Measurements from ENCODE around the gene EEPD1.

The EEPD1 gene

DNA sequence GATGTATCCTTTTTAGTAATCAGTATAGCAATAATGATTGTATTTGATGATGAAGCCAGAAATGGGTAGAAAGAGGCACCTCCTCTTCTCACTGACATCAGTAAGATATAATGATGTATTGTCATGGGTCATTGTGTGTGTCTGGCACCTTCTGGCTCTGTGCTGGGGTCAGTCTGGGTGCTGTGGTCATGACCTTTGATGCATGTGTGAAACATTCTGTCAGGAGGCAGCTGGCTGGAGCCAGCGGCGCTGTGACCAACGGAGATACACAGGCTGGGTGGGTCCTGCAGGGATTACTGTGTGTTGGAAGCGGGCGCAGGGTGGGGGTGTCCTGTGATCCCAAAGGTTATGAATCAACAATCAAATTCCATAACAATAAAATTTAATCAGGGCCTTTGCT, 35.2 kb downstream of the EEPD1 start:
- no peak for ATAC-seq
- TF ChIP-seq ZNF70 (CRISPR knock-in tag; IDR thresholded peaks at IDR 0.05) (no peak), CSDC2 (CRISPR knock-in tag; IDR thresholded peaks at IDR 0.05) (no peak), RARB (CRISPR knock-in tag; IDR thresholded peaks at IDR 0.05) (no peak), PPARA (CRISPR knock-in tag; IDR thresholded peaks at IDR 0.05; ENCODE audit: borderline replicate concordance) (no peak), GLIS3 (CRISPR knock-in tag; IDR thresholded peaks at IDR 0.05) (no peak), ZFP3 (CRISPR knock-in tag; IDR thresholded peaks at IDR 0.05) (no peak), BACH2 (CRISPR knock-in tag; IDR thresholded peaks at IDR 0.05; ENCODE audit: borderline replicate concordance) (no peak), POU6F1 (CRISPR knock-in tag; IDR thresholded peaks at IDR 0.05; ENCODE audit: borderline replicate concordance, low read depth) (no peak), TCF4 (CRISPR knock-in tag; IDR thresholded peaks at IDR 0.05; ENCODE audit: borderline replicate concordance) (no peak), OSR1 (CRISPR knock-in tag; IDR thresholded peaks at IDR 0.05) (no peak), ARNTL (CRISPR knock-in tag; IDR thresholded peaks at IDR 0.05; ENCODE audit: borderline replicate concordance, low read depth) (no peak), SNAI2 (CRISPR knock-in tag; IDR thresholded peaks at IDR 0.05) (no peak)
- TF ChIP-seq, protein P1, sequence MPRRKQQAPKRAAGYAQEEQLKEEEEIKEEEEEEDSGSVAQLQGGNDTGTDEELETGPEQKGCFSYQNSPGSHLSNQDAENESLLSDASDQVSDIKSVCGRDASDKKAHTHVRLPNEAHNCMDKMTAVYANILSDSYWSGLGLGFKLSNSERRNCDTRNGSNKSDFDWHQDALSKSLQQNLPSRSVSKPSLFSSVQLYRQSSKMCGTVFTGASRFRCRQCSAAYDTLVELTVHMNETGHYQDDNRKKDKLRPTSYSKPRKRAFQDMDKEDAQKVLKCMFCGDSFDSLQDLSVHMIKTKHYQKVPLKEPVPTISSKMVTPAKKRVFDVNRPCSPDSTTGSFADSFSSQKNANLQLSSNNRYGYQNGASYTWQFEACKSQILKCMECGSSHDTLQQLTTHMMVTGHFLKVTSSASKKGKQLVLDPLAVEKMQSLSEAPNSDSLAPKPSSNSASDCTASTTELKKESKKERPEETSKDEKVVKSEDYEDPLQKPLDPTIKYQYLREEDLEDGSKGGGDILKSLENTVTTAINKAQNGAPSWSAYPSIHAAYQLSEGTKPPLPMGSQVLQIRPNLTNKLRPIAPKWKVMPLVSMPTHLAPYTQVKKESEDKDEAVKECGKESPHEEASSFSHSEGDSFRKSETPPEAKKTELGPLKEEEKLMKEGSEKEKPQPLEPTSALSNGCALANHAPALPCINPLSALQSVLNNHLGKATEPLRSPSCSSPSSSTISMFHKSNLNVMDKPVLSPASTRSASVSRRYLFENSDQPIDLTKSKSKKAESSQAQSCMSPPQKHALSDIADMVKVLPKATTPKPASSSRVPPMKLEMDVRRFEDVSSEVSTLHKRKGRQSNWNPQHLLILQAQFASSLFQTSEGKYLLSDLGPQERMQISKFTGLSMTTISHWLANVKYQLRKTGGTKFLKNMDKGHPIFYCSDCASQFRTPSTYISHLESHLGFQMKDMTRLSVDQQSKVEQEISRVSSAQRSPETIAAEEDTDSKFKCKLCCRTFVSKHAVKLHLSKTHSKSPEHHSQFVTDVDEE (CRISPR knock-in tag; IDR thresholded peaks at IDR 0.05): no peak
- TF ChIP-seq, protein P2, sequence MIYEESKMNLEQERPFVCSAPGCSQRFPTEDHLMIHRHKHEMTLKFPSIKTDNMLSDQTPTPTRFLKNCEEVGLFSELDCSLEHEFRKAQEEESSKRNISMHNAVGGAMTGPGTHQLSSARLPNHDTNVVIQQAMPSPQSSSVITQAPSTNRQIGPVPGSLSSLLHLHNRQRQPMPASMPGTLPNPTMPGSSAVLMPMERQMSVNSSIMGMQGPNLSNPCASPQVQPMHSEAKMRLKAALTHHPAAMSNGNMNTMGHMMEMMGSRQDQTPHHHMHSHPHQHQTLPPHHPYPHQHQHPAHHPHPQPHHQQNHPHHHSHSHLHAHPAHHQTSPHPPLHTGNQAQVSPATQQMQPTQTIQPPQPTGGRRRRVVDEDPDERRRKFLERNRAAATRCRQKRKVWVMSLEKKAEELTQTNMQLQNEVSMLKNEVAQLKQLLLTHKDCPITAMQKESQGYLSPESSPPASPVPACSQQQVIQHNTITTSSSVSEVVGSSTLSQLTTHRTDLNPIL (CRISPR knock-in tag; IDR thresholded peaks at IDR 0.05; ENCODE audit: low read depth): no peak

GRCh38 chr7:36188906-36189305, 35.9 kb downstream of the EEPD1 start:
- ATAC-seq: no peak
- no peak for TF ChIP-seq ESRRG (CRISPR knock-in tag; IDR thresholded peaks at IDR 0.05)
- TF ChIP-seq ZFP30 (CRISPR knock-in tag; IDR thresholded peaks at IDR 0.05): no peak
- TF ChIP-seq ZFP3 (CRISPR knock-in tag; IDR thresholded peaks at IDR 0.05): no peak
- no peak for TF ChIP-seq ZNF70 (CRISPR knock-in tag; IDR thresholded peaks at IDR 0.05)
- no peak for TF ChIP-seq ZNF565 (CRISPR knock-in tag; conservative IDR thresholded peaks at IDR 0.05; ENCODE audit: low read depth)
- no peak for TF ChIP-seq TOX (CRISPR knock-in tag; IDR thresholded peaks at IDR 0.05; ENCODE audit: borderline replicate concordance)
- TF ChIP-seq TCF4 (CRISPR knock-in tag; IDR thresholded peaks at IDR 0.05; ENCODE audit: borderline replicate concordance): no peak
- TF ChIP-seq ZC3H10 (CRISPR knock-in tag; IDR thresholded peaks at IDR 0.05): no peak

- ATAC-seq: no peak
Measured at GRCh38 chr7:36190447-36191291, 37.6 kb downstream of the EEPD1 start.

More at GRCh38 chr7:36190447-36191291, 37.6 kb downstream of the EEPD1 start:
- no peak for TF ChIP-seq CSDC2 (CRISPR knock-in tag; IDR thresholded peaks at IDR 0.05)
- TF ChIP-seq ARNTL (CRISPR knock-in tag; IDR thresholded peaks at IDR 0.05; ENCODE audit: borderline replicate concordance, low read depth): no peak
- TF ChIP-seq, protein P3, sequence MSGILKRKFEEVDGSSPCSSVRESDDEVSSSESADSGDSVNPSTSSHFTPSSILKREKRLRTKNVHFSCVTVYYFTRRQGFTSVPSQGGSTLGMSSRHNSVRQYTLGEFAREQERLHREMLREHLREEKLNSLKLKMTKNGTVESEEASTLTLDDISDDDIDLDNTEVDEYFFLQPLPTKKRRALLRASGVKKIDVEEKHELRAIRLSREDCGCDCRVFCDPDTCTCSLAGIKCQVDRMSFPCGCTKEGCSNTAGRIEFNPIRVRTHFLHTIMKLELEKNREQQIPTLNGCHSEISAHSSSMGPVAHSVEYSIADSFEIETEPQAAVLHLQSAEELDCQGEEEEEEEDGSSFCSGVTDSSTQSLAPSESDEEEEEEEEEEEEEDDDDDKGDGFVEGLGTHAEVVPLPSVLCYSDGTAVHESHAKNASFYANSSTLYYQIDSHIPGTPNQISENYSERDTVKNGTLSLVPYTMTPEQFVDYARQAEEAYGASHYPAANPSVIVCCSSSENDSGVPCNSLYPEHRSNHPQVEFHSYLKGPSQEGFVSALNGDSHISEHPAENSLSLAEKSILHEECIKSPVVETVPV (CRISPR knock-in tag; IDR thresholded peaks at IDR 0.05): no peak
- no peak for TF ChIP-seq ESRRG (CRISPR knock-in tag; IDR thresholded peaks at IDR 0.05)
- no peak for TF ChIP-seq ISL1 (CRISPR knock-in tag; IDR thresholded peaks at IDR 0.05)
- TF ChIP-seq OSR1 (CRISPR knock-in tag; IDR thresholded peaks at IDR 0.05): no peak
- no peak for TF ChIP-seq ZNF70 (CRISPR knock-in tag; IDR thresholded peaks at IDR 0.05)
- TF ChIP-seq, protein P2 (CRISPR knock-in tag; IDR thresholded peaks at IDR 0.05; ENCODE audit: low read depth): no peak
- TF ChIP-seq TCF4 (CRISPR knock-in tag; IDR thresholded peaks at IDR 0.05; ENCODE audit: borderline replicate concordance): no peak
- no peak for TF ChIP-seq SNAI2 (CRISPR knock-in tag; IDR thresholded peaks at IDR 0.05)
- TF ChIP-seq POU6F1 (CRISPR knock-in tag; IDR thresholded peaks at IDR 0.05; ENCODE audit: borderline replicate concordance, low read depth): no peak
- no peak for TF ChIP-seq ZC3H10 (CRISPR knock-in tag; IDR thresholded peaks at IDR 0.05)
- no peak for TF ChIP-seq PPARA (CRISPR knock-in tag; IDR thresholded peaks at IDR 0.05; ENCODE audit: borderline replicate concordance)

Measured in SK-N-SH treated with all-trans-retinoic acid at 6 μM for 48 hours (cell line).